GM10266 (cell line): ENCODE data around the gene CH25H.

Source experiments
- DNase-seq: peaks from one replicate; pipeline ENCODE4 v3.0.0; 2012; ENCODE audit errors: extremely low spot score
- CTCF ChIP-seq: IDR thresholded peaks from 2 replicates; pipeline ENCODE4 v1.5.1; 2012; ENCODE audit warnings: mild to moderate bottlenecking, low read depth; ENCODE audit not compliant: control insufficient read depth, insufficient read depth; ENCODE audit errors: missing control alignments

CH25H gene

DNA sequence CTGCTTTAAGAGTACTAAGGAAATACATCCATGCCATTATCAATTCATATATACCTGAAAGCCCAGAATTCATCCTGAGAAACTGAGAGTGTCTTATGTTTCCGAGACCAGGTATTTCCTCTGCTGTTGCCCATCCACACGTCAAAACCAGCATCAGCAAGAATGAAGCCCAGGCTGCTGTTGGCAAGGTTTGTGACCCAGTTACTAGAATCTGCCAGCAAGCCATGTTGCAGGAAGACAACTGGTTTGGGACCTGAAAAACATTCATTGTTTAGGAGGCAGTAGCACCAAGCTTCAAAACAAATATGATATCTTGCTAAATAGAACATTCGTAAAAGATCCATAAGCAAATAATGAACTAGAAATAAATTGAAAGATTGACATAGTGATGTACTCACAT lies 21.0 kb upstream of the CH25H start:
- no peak for TF ChIP-seq CTCF
- no peak for DNase-seq

DNA sequence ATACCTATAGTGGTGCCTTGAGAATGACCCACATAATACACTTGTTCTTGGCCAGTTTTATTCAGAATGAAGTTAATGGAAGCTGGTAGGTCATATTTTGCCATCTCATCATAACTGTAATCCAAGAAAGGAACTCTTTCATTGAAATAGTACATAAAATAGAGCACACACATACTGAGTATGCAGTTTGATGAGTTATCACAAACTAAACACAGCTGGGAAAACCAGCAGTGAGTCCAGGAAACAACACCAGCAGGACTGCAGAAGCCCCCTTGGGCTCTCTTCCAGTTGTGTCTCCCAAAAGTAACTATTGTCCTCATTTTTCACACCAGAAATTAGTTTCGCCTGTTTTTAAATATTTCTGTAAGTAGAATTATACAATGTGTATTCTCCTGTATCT lies 19.8 kb upstream of the CH25H start:
- no peak for TF ChIP-seq CTCF

GRCh38 chr10:89224739-89225443 lies 17.8 kb upstream of the CH25H start:
- DNase-seq: no peak
- no peak for TF ChIP-seq CTCF

More for the DNA sequence above, 19.8 kb upstream of the CH25H start:
- DNase-seq: no peak

GRCh38 chr10:89221919-89222318 lies 14.8 kb upstream of the CH25H start:
- TF ChIP-seq CTCF: no peak
- DNase-seq: no peak

DNA sequence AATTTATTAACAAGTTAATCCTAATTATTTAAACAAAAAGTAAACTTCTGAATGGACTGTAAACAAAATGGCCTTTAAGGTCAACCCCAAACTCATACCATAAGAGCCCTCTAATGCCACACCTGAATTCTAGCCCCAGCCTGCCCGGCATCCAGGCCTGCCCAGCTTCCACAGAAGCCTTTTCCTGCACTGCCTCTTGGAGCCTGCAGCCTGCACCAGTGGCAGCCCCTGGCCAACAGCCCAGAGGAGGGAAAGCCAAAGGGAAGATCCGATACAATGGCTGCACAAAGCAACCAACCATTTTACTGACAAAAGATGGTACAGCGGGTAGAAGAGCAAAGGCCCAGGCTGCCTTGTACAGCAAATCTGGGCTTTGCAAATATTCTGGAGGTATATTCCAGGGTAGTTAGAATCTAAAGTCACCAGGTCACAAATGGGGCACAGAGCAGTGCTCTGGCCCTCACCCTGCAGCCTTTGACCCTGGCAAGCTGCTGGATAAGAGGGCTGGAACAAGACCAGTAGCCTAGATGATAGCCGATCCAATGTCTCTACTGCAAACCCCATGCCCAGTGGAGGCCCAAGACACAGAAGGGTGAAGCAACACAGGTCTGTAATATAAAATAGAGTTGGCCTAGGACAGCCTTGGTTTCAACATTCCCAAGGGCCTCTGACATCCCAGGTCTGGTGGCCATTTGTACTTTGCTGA lies 12.5 kb upstream of the CH25H start:
- DNase-seq: no peak
- no peak for TF ChIP-seq CTCF

- peak; percentile 72 for TF ChIP-seq CTCF
- DNase-seq: peak; percentile 32
These were observed 10.2 kb upstream of the CH25H start for GRCh38 chr10:89217057-89217990.
